Sigmoid colon (tissue), 4 donors: ENCODE measurements around the gene NHERF2.

ENCODE experiments used
- CTCF ChIP-seq, 4 experiments: fragments of 450-650 bp in 3 of 4; fragments of 200-600 bp in 1 of 4; IDR thresholded peaks; one replicate each; pipeline ENCODE4 v1.5.1; 2016 to 2019; ENCODE audit warnings: antibody characterized with exemption in 4 of 4, mild to moderate bottlenecking in 3 of 4, moderate library complexity in 2 of 4
- EP300 ChIP-seq, 4 donors: sonication (generic); formaldehyde crosslinking; IDR thresholded peaks; one replicate each; pipeline ENCODE4 v1.6.1; 2017; ENCODE audit warnings: antibody characterized with exemption in 4 of 4
- POLR2A ChIP-seq, 2 donors: fragments of 450-650 bp; IDR thresholded peaks; one replicate each; pipeline ENCODE4 v1.6.1; 2016; ENCODE audit warnings: antibody characterized with exemption in 2 of 2, mild to moderate bottlenecking in 2 of 2, moderate library complexity in 2 of 2
- POLR2AphosphoS5 ChIP-seq, 4 donors: sonication (generic); formaldehyde crosslinking; IDR thresholded peaks; one replicate each; pipeline ENCODE4 v1.6.1; 2017; ENCODE audit warnings: antibody characterized with exemption in 4 of 4

GRCh38 chr16:1982991-1983543 is 43.6 kb upstream of the NHERF2 start:
- TF ChIP-seq CTCF (IDR thresholded peaks at IDR 0.05) (no peak), POLR2A (IDR thresholded peaks at IDR 0.05) (no peak), POLR2AphosphoS5 (IDR thresholded peaks at IDR 0.05) (no peak), EP300 (IDR thresholded peaks at IDR 0.05) (no peak)
